Brain pericyte (primary cell): ENCODE measurements around the gene NIBAN1.
"Not testable (repeated sequence)": the region's sequence is repeated elsewhere in the genome, so short reads cannot be mapped to it uniquely, and the experiment has no call there.

Experiments
- DNase-seq: peaks from one replicate; pipeline ENCODE4 v3.0.0-alpha.2; 2012; ENCODE audit warnings: low read depth, low spot score

Gene NIBAN1

DNA sequence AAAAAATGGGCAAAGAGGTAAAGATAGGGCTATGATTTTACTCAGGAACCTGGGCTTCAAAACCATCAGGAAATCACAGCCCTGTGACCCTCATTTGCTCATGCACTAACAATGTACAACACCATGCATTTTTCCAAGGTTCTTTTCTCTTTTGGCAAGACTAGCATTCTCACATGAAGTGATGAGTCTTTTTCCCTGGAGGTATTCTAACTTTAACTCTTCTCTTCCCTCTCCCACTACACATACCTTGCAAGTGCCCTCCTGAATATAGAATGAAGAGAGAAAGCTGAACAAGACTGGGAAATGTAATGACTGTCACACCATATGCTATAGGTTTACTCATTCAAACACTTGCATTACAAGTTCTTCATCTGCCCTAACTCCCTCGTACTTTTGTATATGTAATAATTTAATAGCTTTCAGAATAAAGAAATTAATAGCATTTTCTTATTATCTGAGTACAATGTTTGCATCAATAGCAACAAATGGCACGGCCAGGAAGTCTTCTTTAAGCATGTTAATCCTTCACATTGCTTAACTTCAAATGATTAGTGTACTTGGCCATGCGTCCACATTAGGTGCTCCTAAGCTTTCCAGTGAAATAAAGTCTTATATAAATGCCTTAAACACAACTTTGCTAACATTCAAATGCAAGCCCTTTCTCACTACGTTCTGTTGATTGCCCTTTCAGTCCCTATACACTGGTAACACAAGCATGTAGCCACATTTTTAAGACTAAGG lies 1.8 kb downstream of the NIBAN1 start:
- DNase-seq: no peak

- DNase-seq: no peak
Observed at GRCh38 chr1:184971522-184972265, 2.6 kb downstream of the NIBAN1 start.

DNA sequence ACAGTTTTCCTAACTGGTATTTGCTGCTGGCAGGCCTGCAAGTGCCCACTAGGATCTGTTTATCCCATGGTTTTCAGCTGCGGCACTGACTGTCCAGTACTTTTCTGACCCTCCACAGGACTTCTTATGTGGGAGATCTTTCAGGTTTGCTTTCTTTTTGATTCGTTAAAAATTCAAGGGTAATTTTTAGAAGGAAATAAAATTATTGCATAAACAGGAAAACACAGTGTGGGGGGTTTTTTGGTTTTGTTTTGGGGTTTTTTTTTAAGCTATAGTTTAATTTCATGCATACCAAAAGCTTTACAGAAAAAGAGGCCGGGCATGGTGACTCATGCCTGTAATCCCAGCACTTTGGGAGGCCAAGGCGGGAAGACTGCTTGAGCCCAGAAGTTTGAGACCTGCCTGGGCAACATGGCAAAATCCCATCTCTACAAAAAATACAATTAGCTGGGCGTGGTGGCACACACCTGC lies 3.6 kb downstream of the NIBAN1 start:
- no peak for DNase-seq

DNA sequence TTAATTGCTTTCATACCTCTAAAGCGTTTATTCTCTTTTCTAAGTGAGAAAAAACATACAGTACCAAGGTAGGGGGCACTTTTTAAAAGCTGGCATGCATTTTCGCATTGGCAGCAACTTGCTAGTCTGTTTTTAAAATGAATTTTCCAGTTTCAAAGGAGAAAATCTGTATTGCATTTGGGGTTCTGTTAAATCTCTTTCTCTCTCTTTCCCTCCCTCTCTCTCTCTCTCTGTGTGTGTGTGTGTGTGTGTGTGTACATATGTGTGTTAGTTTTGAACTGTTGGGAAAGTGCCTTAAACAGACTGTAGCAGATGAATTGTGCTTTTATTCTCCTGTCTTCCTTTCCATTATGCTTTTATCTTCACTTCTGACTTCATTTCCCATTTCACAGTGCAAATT lies 7.3 kb downstream of the NIBAN1 start:
- no peak for DNase-seq

DNA sequence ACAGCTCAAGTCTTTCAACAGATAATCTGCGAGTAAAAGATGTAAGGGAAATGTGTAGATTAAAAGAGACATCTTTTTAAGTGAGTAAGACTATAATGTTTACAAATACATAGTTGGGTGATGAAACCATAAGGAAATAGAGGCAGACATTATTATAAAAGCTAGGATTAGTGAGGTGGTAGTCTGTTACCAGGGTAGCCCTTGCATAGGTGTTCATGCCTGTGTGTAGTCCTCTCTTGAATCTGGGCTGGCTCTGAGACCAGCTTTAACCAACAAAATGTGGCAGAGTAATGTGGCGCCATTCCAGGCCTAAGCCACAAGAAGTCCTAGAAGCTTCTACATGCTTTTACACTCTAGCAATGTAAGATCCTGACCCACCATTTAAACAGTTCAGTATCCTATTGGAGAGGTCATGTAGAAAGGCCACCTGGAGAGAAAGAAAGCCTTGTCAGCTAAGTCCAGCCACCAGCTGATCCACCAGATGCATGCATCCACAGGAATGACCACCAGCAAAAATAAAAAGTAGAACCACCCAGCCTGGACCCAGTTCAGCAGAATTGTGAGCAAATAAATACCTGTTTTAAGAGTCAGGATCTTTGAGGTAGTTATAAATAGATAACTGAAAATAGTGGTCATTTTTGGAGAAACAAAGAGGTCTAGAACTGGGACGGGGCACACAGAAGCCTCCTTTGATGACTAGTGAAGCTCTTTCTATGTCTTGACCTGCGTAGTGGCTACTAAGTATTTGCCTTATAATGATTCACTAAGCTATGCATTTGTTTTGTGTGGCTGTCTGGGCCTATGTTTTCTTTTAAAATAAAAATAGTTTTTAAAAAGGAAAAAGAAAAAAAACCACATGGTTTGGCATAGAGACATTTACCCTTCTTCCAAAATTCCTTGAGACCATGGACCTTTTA lies 8.1 kb downstream of the NIBAN1 start:
- DNase-seq: no peak

GRCh38 chr1:184965439-184965838 lies 8.9 kb downstream of the NIBAN1 start:
- no peak for DNase-seq

GRCh38 chr1:184959626-184960025 lies 14.7 kb downstream of the NIBAN1 start:
- DNase-seq: no peak

GRCh38 chr1:184958554-184959353 lies 15.6 kb downstream of the NIBAN1 start:
- DNase-seq: no peak

- not testable (repeated sequence) for DNase-seq
Observed at GRCh38 chr1:184957901-184958300, 16.4 kb downstream of the NIBAN1 start.

DNA sequence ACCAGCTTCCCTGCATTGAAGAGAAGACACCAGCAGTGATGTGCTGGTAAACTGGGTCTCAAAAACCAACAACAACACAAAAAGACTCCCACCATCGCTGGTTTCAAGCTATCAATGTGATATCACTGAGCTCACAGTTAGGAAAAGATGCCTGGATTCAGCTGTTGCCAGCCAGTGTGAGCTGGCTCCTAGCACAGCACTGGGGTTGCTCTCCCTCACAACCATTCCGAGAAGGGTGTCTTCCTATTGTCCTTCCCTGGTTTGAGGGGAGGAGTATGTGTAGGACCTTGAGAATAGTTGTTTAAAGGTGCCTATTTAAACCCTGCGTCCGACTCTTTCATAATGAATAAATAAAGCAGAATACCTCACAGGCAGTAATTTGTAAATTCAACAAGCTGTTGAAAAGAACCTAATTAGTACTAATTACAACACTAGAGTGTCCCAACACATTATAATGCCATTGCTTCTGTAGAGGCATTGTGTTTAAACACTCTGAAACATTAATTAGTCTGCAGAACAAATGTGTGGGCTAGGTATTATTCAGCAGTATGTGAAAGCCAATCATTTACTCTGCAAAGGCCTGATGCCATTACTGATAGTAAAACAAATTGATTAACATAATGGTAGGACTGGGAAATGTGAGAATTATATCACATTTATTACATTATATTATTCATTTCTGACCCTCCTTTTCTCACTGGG lies 17.2 kb downstream of the NIBAN1 start:
- no peak for DNase-seq

- no peak for DNase-seq
Observed at GRCh38 chr1:184954232-184954995, 19.9 kb downstream of the NIBAN1 start.

- DNase-seq: no peak
Observed at GRCh38 chr1:184953600-184954219, 20.6 kb downstream of the NIBAN1 start.

DNA sequence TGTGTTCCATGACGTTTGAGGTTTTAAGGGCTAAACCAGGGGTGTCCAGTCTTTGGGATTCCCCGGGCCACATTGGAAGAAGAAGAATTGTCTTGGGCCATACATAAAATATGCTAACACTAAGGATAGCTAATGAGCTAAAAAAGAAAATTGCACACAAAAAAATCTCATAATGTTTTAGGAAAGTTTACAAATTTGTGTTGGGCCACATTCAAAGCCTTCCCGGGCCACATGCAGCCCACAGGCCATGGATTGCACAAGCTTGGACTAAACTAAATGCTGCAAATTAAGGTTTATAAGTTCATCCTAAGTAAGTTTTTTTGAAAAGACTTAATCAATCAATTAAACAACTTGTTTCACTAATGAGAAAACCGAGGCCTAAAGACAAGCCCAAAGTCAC lies 21.9 kb downstream of the NIBAN1 start:
- DNase-seq: no peak

DNA sequence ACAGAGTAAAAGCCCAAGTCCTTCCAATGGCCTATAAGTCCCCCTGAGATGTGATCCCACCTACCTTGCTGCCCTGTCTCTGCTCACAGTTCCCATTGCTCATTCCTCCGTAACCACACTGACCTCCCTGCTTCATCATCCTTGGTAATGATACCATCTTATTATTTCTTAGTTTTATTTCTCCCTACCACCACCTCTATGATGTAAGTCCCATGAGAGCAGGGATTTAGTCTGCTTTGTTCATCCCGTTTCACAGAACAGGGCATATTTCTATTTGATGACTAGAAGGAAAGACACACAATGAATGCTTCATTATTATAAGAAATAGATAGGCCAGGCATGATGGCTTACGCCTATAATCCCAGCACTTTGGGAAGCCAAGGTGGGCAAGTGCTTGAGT lies 22.5 kb downstream of the NIBAN1 start:
- no peak for DNase-seq

DNA sequence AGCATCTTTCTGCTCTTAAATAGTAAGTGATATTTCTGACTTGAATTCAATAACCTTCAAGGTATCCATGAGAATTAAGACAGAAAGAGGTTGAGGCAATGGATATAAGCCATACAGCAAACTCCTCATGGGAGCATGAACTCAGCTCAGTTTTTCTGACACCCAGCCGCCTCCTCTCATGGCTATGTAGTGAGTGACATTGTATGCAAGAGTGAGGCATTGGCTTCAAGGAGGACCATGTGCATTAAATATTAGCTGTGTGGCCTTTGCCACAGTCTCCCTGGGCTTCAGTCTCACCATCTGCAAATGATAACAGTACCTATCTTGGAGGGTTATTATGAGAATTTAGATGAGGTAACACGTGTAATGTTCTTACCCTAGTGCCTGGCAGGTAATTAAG lies 23.4 kb downstream of the NIBAN1 start:
- no peak for DNase-seq

DNA sequence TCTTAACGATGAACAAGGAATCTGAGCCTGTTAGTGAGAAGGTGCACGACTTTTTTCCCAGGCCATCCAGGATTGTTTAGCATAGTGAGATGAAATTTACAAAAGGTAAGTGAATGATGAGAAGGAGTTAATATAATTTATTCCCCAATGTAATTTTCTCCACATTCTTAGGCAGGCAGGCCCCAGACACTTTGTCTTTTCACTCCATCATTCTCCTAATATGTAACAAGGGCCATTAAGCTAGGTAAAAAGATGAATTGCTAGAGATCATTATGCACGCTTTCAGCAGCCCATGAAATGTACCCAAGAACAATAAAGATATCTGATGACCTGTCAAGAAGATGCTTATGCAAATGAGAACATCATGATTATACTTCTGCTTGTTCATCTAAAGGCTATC lies 24.1 kb downstream of the NIBAN1 start:
- DNase-seq: no peak

DNA sequence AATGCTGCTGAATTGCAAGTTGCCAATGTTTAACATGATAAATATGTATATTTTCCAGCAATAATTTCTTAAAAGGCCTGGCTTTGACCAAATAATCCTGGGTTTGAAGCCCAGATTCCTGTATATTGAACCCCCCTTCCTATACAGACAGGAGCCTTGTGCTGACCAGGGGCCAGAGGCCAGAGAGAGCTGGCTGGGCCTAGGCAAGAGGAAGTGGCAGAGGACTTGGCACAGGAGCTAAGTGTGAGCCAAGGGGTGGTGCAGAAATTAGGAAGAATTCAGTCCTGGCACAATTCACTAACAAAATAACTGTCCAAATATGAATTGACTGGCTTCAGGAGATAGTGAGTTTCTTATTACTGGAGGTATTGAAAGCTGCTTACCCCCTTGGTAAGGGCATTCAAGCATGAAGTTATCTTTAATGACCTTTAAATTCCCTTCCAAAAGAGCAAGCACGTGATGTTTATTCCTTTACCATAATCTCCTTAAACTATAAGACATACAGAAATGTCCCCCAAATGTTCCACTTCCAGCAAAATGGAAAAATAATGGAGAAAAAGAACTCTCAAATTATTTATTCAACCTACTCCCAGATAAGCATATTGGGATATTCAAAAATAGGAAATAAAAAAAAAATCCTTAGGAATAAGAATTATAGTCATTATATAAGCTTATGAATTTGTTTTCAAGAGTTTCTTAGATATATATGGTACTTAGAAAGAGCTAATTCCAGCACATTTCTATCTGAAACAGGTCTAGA lies 26.6 kb downstream of the NIBAN1 start:
- no peak for DNase-seq

GRCh38 chr1:184945678-184946412 lies 28.5 kb downstream of the NIBAN1 start:
- DNase-seq: no peak
